ENCODE results near the gene NUDC. TPM values are rescaled to one million over a fixed set of nuclear protein-coding genes. Genes with fewer than 3 reads are reported as not detected.

The NUDC gene
- total and polyA plus RNA-seq, 4 donors, result 39.3 to 77.8 (median 64.4) TPM

GRCh38 chr1:26957306-26957705 is 35.8 kb downstream of the NUDC start:
- Histone ChIP-seq H3K4me1 (ENCODE audit: control insufficient read depth in 5 of 5, insufficient read depth in 5 of 5, low read length in 5 of 5) (peaks cover 0 to 4% (median 0%) of the 10 kb centered on the region in 5 donors), H3K4me3 (no peak overlapping the region), H3K27ac (ENCODE audit: low read depth in 1 of 2, low read length in 1 of 2) (no peak overlapping the region), H3K27me3 (ENCODE audit: control insufficient read depth in 3 of 3, insufficient read depth in 3 of 3, low read length in 2 of 3) (peaks cover 0 to 32% (median 28%) of the 10 kb centered on the region in 3 donors), H3K9ac (ENCODE audit: insufficient read depth in 1 of 2, low read length in 2 of 2) (no peak overlapping the region), H3K9me3 (ENCODE audit: control insufficient read depth in 4 of 4, insufficient read depth in 3 of 4, low read length in 3 of 4) (peaks cover 0 to 3% (median under 1%) of the 10 kb centered on the region in 4 donors), H3K36me3 (ENCODE audit: control insufficient read depth in 4 of 4, insufficient read depth in 4 of 4, low read length in 4 of 4) (peaks cover 0 to 2% (median 0%) of the 10 kb centered on the region in 4 donors)
- ATAC-seq (ENCODE audit: insufficient read depth, low FRiP score) (no peak), DNase-seq (no peak)
- 95 to 97% methylated on average over 3 of the region's 3 CpGs for WGBS, 2 donors
- no peak for TF ChIP-seq CTCF (IDR thresholded peaks at IDR 0.05; ENCODE audit: control extremely low read depth, extremely low read depth)

GRCh38 chr1:26959270-26959669 is 37.7 kb downstream of the NUDC start:
- Histone ChIP-seq H3K9ac (ENCODE audit: insufficient read depth in 1 of 2, low read length in 2 of 2) (peak overlapping the region in 1 of 2 donors; percentile 49), H3K4me1 (ENCODE audit: control insufficient read depth in 5 of 5, insufficient read depth in 5 of 5, low read length in 5 of 5) (peaks cover 0 to 4% (median 0%) of the 10 kb centered on the region in 5 donors), H3K9me3 (ENCODE audit: control insufficient read depth in 4 of 4, insufficient read depth in 3 of 4, low read length in 3 of 4) (peaks cover 0 to 3% (median under 1%) of the 10 kb centered on the region in 4 donors), H3K36me3 (ENCODE audit: control insufficient read depth in 4 of 4, insufficient read depth in 4 of 4, low read length in 4 of 4) (no peaks in the 10 kb centered on the region), H3K27me3 (ENCODE audit: control insufficient read depth in 3 of 3, insufficient read depth in 3 of 3, low read length in 2 of 3) (peaks cover 0 to 32% (median 29%) of the 10 kb centered on the region in 3 donors), H3K4me3 (peak overlapping the region; percentile 65), H3K27ac (ENCODE audit: low read depth in 1 of 2, low read length in 1 of 2) (no peak overlapping the region)
- WGBS, 2 donors, result 23 to 26% methylated on average over 11 to 13 of the region's 13 CpGs
- no peak for ATAC-seq (ENCODE audit: insufficient read depth, low FRiP score)
- no peak for DNase-seq
- no peak for TF ChIP-seq CTCF (IDR thresholded peaks at IDR 0.05; ENCODE audit: control extremely low read depth, extremely low read depth)

GRCh38 chr1:26959722-26960624 is 38.4 kb downstream of the NUDC start, which contains the start of gene KDF1:
TSS of gene KDF1 (minus strand) at chr1:26960468. CDS start at chr1:26952380, 8,088 bp downstream.
- ATAC-seq (ENCODE audit: insufficient read depth, low FRiP score) (peak; percentile 91), DNase-seq (peak; percentile 28 to 75 (median 70))
- Histone ChIP-seq H3K4me3 (peak within 1 kb of the TSS; percentile 65), H3K27me3 (ENCODE audit: control insufficient read depth in 3 of 3, insufficient read depth in 3 of 3, low read length in 2 of 3) (peaks cover 0 to 32% (median 29%) of the 10 kb centered on the region in 3 donors), H3K36me3 (ENCODE audit: control insufficient read depth in 4 of 4, insufficient read depth in 4 of 4, low read length in 4 of 4) (no peaks in the 10 kb centered on the region), H3K27ac (ENCODE audit: low read depth in 1 of 2, low read length in 1 of 2) (peak within 1 kb of the TSS in 1 of 2 donors; percentile 72), H3K4me1 (ENCODE audit: control insufficient read depth in 5 of 5, insufficient read depth in 5 of 5, low read length in 5 of 5) (peaks cover 0 to 4% (median 0%) of the 10 kb centered on the region in 5 donors), H3K9ac (ENCODE audit: insufficient read depth in 1 of 2, low read length in 2 of 2) (peak within 1 kb of the TSS; percentile 2 to 49), H3K9me3 (ENCODE audit: control insufficient read depth in 4 of 4, insufficient read depth in 3 of 4, low read length in 3 of 4) (peaks cover 0 to 3% (median under 1%) of the 10 kb centered on the region in 4 donors)
- TF ChIP-seq CTCF (IDR thresholded peaks at IDR 0.05; ENCODE audit: control extremely low read depth, extremely low read depth), result no peak
- WGBS, 2 donors, result 1 to 2% methylated on average over 79 to 86 of the region's 86 CpGs

Data from lung (tissue), 12 donors.